ENCODE measurements around the gene TRPM4.
"Not testable (repeated sequence)": the region's sequence is repeated elsewhere in the genome, so short reads cannot be mapped to it uniquely, and the experiment has no call there.

Gene TRPM4

DNA sequence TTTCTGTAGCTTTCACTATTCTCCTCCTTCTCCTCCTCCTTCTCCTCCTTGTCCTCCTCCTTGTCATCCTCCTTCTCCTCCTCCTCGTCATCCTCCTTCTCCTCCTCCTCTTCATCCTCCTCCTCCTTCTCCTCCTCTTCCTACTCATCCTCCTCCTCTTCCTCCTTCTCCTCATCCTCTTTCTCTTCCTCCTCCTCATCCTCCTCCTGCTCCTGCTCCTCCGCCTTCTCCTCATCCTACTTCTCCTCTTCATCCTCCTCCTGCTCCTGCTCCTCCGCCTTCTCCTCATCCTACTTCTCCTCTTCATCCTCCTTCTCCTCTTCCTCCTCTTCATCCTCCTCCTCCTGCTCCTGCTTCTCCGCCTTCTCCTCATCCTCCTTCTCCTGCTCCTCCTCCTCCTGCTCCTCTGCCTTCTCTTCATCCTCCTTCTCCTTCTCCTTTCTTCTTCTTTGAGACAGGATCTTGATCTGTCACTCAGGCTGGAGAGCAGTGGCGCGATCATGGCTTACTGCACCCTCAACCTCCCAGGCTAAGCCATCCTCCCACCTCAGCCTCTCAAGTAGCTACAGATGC, 36.3 kb downstream of the TRPM4 start:
- no peak for DNase-seq

DNA sequence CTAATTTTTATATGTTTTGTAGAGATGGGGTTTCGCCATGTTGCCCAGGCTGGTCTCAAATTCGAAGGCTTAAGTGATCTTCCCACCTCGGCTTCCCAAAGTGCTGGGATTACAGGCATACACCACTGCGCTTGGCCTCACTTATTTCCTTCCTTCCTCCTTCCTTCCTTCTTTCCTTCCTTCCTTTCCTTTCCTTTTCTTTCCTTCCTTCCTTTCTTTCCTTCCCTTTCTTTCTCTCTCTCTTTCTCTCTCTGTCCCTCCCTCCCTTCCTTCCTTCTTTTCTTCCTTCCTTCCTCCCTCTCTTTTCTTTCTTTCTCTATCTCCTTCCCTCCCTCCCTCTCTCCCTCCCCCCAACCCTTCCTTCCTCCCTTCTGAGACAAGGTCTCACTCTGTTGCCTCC, 36.8 kb downstream of the TRPM4 start:
- no peak for DNase-seq

DNA sequence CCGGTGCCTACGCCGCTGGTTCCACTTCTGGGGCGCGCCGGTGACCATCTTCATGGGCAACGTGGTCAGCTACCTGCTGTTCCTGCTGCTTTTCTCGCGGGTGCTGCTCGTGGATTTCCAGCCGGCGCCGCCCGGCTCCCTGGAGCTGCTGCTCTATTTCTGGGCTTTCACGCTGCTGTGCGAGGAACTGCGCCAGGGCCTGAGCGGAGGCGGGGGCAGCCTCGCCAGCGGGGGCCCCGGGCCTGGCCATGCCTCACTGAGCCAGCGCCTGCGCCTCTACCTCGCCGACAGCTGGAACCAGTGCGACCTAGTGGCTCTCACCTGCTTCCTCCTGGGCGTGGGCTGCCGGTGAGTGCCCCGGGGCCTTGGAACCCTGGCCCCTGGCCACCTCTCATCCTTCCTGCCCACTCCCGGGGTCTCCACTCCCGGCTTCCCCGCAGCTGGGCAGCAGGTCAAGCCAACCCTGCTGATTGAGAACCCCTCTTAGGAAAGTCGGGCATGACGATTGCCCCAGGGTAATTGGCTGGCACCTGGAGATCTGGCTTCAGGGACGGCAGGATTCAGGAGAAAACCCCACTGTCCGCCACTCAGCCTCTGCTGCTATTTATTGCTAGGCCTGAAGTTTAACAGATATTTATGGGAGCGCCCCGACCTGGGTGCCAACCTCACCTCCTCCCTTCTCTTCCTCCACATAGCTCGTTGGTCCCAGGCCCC, 39.1 kb downstream of the TRPM4 start:
- no peak for DNase-seq

DNA sequence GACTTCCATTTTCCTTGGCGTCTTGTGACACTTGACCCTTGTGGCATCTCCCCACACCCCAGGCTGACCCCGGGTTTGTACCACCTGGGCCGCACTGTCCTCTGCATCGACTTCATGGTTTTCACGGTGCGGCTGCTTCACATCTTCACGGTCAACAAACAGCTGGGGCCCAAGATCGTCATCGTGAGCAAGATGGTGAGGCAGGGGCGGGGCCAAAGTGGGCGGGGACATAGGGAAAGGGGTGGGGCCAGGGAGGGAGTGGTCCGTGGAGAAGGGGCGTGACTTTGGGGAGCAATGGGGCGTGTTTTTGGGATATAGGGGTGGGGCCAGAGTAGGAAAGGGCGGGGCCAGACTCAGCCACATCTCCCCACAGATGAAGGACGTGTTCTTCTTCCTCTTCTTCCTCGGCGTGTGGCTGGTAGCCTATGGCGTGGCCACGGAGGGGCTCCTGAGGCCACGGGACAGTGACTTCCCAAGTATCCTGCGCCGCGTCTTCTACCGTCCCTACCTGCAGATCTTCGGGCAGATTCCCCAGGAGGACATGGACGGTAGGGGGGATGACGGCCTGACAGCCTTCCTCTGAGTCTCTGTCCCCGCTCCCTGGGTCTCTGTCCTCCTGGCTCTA, 42.8 kb downstream of the TRPM4 start:
- DNase-seq, result no peak

- DNase-seq, result no peak
Measured at GRCh38 chr19:49201042-49201441, 43.5 kb downstream of the TRPM4 start.

DNA sequence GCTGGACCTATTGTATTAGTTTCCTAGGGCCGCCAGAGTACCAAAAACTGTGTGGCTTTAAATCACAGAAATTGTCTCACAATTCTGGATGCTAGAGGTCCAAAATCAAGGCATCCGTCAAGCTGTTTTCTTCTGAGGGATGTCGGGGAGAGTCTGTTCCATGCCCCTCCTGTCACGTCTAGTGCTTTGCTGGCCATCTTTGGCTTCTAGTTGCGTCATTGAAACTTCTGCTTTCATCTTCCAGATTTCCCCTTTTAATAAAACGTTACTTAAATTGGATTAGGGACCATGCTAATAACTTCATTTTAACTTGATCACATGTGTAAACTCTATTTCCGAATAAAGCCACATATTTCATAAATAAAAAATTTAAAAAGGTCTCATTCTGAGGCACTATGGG, 47.5 kb downstream of the TRPM4 start:
- no peak for DNase-seq

GRCh38 chr19:49209502-49209901, 51.9 kb downstream of the TRPM4 start:
- DNase-seq, result not testable (repeated sequence)

- DNase-seq, result no peak
Measured at GRCh38 chr19:49210108-49210900, 52.7 kb downstream of the TRPM4 start.

DNA sequence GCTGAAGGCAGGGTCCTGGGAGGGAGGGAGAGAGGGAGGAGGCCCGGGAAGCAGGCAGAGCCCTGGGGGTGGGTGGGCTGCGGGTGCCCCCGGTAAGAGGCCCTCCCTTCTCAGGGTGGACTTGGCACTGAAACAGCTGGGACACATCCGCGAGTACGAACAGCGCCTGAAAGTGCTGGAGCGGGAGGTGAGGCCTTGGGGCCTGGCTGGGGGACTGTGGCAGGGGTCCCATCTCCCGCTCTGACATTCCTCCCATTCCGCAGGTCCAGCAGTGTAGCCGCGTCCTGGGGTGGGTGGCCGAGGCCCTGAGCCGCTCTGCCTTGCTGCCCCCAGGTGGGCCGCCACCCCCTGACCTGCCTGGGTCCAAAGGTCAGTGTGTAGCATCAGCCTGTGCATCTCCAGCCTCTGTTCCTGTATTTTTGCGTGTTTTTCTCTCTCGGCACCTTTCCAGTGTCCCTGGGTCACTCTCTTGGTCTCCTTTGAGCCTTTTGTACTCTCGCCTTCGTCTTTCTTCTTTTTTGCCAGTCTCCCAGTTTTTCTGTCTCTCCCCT, 53.4 kb downstream of the TRPM4 start:
- DNase-seq, result no peak

DNA sequence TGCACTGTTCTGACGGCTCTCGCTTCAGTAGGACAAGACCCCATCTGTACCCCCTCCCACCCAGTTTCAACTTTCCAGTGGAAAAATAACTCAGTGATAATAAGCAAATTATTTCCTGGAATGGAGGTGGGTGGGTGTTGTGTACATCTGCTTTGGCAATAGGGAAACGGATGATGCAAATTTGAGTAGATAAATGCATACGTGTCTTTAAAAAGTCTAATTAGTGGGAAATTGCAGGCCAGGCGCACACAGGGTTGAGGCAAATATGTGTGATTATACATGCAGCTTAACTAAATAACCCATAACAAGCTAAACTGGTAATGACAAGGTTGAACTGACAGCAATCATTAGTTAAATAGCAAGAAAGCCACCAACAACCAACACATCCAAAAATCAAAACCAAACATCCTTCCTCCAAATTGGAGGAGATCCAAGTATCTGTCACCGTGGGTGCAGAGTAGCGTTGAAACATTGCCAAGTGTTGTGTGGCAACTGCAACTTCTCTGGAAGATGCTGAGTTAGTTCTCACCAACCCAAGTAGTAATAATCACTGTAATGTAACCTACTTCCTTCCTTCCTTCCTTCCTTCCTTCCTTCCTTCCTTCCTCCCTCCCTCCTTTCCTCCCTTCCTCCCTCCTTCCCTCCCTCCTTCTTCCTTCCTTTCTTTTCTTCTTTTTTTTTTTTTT, 54.6 kb downstream of the TRPM4 start:
- DNase-seq, result no peak

GRCh38 chr19:49213791-49214190, 56.2 kb downstream of the TRPM4 start:
- DNase-seq, result no peak

- DNase-seq, result no peak
Measured at GRCh38 chr19:49214701-49215100, 57.1 kb downstream of the TRPM4 start.

DNA sequence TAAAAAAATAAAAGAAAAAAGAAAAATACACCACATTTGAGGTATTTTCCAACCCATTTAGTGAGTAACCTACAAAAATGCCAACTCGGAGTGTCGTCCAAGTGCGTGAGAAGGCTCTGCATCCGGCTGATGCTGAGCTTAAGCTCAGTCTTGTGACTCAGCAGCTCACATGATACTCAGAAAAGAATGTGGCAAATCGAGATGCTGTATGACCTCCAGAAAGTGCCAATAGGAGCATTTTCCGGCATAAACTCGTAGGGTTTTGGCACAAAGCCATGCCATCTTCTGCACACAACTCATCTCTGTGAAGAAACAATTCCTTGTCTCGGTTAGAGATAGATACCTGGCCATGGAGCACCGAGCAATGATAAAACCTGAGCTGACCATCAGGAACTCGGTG, 58.5 kb downstream of the TRPM4 start:
- no peak for DNase-seq

GRCh38 chr19:49217382-49217781, 59.8 kb downstream of the TRPM4 start:
- DNase-seq, result no peak

DNA sequence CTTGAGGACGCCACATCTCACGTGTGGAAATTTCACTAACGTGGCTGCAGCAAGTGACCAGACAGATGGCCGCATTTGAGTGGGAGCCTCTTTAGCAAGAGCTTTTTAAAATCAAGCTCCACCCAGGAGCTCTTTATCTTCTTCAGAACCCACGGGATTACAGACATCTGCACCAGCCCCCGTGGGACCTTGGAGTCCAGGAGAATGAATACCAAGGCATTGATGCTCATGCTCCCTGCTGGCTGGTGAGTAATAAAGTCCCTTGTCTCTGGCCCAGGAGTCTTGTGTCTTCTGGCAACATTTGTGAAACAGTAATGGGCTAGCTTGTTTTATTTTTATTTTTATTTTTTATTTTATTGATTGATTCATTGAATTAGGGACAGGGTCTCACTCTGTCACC, 64.4 kb downstream of the TRPM4 start:
- DNase-seq, result no peak

- no peak for DNase-seq
Measured at GRCh38 chr19:49222528-49222927, 64.9 kb downstream of the TRPM4 start.

DNA sequence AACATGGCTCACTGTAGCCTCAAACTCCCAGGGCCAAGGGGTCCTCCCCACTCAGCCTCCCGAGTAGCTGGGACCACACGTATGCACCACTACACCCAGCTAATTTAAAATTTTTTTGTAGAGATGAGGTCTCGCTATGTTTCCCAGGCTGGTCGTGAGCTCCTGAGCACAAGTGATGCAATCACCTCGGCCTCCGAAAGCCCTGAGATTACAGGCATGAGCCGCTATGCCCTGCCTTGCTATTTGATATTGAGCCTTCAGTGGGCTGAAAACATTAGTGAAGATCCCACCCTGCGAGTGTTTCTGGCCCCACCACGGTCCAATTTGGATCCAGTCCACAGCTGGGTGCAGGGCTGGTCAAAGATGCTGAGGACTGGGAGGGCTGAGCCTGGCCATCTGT, 65.9 kb downstream of the TRPM4 start:
- no peak for DNase-seq

DNA sequence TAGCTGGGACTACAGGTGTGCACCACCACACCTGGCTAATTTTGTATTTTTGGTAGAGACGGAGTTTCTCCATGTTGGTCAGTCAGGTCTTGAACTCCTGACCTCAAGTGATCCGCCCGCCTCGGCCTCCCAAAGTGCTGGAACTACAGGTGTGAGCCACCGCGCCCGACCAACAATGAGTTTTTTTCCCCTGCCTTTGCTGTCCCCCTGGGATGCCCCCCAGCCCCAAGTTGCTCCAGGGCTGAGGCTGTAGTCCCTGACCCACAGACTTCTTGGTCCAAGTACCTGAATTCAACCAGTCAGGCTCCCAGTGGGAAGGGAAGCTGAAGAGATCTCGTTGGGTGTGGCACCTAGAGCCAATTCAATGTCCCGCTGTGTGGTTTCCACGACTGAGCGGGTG, 66.8 kb downstream of the TRPM4 start:
- DNase-seq, result not testable (repeated sequence)

- DNase-seq, result no peak
Measured at GRCh38 chr19:49224879-49225278, 67.3 kb downstream of the TRPM4 start.

DNA sequence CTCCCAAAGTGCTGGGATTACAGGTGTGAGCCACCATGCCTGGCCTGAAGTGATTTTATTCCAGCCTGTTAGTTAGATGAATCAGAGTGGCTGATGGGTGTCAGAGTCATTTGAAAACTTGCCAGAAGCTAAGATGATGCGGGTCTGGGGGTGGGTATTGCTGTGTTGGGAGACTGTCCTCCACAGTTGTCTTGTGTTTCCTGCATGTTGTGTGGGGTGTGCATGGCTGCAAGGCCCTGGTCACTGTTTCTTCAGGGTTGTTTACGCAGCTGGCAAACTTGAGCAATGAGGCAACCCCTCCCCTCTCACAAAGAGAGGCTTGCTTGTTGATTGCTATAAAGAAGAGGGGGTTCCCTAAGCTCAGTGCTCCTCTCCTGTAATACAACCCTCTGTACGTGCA, 71.8 kb downstream of the TRPM4 start:
- no peak for DNase-seq

GRCh38 chr19:49231389-49231788, 73.8 kb downstream of the TRPM4 start:
- DNase-seq, result no peak

GRCh38 chr19:49231804-49232203, 74.2 kb downstream of the TRPM4 start:
- DNase-seq, result no peak

DNA sequence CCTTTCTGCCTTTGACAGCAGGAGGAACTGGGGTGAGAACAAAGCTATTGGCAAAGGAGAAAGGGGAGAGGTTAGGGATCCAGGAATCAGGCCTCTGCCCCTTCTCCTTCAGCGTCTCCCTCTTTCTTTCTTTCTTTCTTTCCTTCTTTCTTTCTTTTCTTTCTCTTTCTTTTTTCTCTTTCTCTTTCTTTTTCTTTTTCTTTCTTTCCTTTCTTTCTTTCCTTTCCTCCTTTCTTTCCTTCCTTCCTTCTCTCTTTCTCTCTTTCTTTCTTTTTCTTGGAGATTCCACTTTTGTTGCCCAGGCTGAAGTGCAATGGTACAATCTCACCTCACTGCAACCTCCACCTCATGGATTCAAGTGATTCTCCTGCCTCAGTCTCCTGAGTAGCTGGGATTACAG, 75.6 kb downstream of the TRPM4 start:
- no peak for DNase-seq

Measured in NCI-H510A (cell line).